NCI-H748 treated with DMSO at 0.1 percent for 48 hours (cell line): ENCODE results near the gene ZNF578.
"Not testable (repeated sequence)": the region's sequence is repeated elsewhere in the genome, so short reads cannot be mapped to it uniquely, and the experiment has no call there.

ENCODE experiments used
- DNase-seq: peaks from one replicate; lab custom pipeline; 2025; lab: John Stamatoyannopoulos, UW

Gene ZNF578

DNA sequence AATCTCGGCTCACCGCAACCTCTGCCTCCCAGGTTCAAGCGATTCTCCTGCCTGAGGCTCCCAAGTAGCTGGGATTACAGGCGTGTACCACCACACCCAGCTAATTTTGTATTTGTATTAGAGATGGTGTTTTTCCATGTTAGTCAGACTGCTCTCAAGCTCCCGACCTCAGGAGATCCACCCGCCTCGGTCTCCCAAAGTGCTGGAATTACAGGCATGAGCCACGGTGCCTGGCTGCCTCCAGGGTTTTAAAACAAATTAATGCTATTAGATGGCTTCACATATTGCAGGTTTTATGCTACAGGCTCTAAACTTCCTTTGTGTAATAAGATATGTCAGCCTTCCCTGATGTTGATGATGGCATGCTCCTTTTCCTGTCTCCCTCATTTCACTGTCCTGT is 108.3 kb downstream of the ZNF578 start:
- DNase-seq, result not testable (repeated sequence)
